ENCODE data around the gene TMEM63A.

Gene TMEM63A

GRCh38 chr1:225825607-225826007 lies 56.6 kb downstream of the TMEM63A start:
- H3K27ac ChIP-seq: peak overlapping the region; percentile 49

GRCh38 chr1:225825078-225825477 lies 57.1 kb downstream of the TMEM63A start:
- H3K27ac ChIP-seq: peak overlapping the region; percentile 49
- TF ChIP-seq ZFX (IDR thresholded peaks at IDR 0.05) (no peak), CTCF (conservative IDR thresholded peaks at IDR 0.05) (no peak)

More at GRCh38 chr1:225825607-225826007, 56.6 kb downstream of the TMEM63A start:
- TF ChIP-seq ZFX (IDR thresholded peaks at IDR 0.05) (no peak), CTCF (conservative IDR thresholded peaks at IDR 0.05) (no peak)

- H3K27ac ChIP-seq: peak overlapping the region; percentile 49
- TF ChIP-seq ZFX (IDR thresholded peaks at IDR 0.05) (no peak), CTCF (conservative IDR thresholded peaks at IDR 0.05) (no peak)
Measured at GRCh38 chr1:225824533-225824941, 57.6 kb downstream of the TMEM63A start.

- peak overlapping the region; percentile 49 for H3K27ac ChIP-seq
- no peak for TF ChIP-seq CTCF (conservative IDR thresholded peaks at IDR 0.05)
- TF ChIP-seq ZFX (IDR thresholded peaks at IDR 0.05): no peak
Measured at GRCh38 chr1:225823811-225824261, 58.3 kb downstream of the TMEM63A start.

GRCh38 chr1:225822655-225823403 lies 59.4 kb downstream of the TMEM63A start:
- H3K27ac ChIP-seq: peak overlapping the region; percentile 49
- TF ChIP-seq ZFX (IDR thresholded peaks at IDR 0.05): no peak
- TF ChIP-seq CTCF (conservative IDR thresholded peaks at IDR 0.05): no peak

GRCh38 chr1:225820522-225821120 lies 61.6 kb downstream of the TMEM63A start:
- peak overlapping the region; percentile 93 for H3K27ac ChIP-seq
- no peak for TF ChIP-seq CTCF (conservative IDR thresholded peaks at IDR 0.05)
- TF ChIP-seq ZFX (IDR thresholded peaks at IDR 0.05): no peak
